ENCODE results near the gene BTNL8. TPM values are rescaled to one million over a fixed set of nuclear protein-coding genes. Genes with fewer than 3 reads are reported as not detected.

Gene BTNL8
- total RNA-seq, 1 donor from 2014 or later = 0.58 TPM

DNA sequence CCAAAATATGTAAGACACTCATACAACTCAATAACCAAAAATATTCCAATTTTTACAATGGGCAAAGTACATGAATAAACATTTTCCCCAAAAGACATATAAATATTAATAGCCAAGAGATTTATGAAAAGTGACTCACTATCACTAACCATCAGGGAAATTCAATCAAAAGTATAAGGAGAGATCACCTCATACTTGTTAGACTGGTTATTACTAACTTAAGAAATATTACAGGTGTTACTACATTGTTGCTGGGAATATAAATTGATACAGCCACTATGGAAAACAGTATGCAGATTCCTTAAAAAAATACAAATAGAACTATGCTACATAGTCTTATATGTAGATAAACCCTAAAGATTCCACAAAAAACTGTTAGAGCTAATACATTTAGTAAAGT is 21.8 kb downstream of the BTNL8 start:
- Histone ChIP-seq H3K9me3 (replicated peaks) (peaks cover 41% of the 10 kb centered on the region), H3K27me3 (ENCODE audit: low read depth) (no peaks in the 10 kb centered on the region), H3K27ac (replicated peaks) (no peak overlapping the region), H3K36me3 (no peaks in the 10 kb centered on the region), H3K4me1 (no peaks in the 10 kb centered on the region), H3K4me3 (no peak overlapping the region)
- no peak for DNase-seq
- TF ChIP-seq, protein P1, sequence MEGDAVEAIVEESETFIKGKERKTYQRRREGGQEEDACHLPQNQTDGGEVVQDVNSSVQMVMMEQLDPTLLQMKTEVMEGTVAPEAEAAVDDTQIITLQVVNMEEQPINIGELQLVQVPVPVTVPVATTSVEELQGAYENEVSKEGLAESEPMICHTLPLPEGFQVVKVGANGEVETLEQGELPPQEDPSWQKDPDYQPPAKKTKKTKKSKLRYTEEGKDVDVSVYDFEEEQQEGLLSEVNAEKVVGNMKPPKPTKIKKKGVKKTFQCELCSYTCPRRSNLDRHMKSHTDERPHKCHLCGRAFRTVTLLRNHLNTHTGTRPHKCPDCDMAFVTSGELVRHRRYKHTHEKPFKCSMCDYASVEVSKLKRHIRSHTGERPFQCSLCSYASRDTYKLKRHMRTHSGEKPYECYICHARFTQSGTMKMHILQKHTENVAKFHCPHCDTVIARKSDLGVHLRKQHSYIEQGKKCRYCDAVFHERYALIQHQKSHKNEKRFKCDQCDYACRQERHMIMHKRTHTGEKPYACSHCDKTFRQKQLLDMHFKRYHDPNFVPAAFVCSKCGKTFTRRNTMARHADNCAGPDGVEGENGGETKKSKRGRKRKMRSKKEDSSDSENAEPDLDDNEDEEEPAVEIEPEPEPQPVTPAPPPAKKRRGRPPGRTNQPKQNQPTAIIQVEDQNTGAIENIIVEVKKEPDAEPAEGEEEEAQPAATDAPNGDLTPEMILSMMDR (IDR thresholded peaks at IDR 0.05; ENCODE audit: borderline replicate concordance) = no peak
- intact Hi-C loops (cut with micrococcal nuclease) = no loop called here

DNA sequence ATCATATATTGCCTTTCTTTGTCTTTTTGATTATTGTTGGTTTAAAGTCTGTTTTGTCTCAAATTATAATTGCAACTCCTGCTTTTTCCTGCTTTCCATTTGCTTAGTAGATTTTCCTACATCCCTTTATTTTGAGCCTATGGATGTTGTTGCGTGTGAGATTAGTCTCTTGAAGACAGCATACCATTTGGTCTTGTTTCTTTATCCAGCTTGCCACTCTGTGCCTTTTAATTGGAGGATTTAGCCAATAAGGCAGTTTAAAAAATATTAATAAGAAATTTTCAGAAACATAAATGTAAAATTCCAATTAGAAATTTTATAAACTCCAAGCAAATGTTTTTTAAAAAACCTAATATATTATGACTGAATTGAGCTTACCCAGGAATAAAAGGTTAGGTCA is 24.0 kb downstream of the BTNL8 start:
- TF ChIP-seq, protein P1 (IDR thresholded peaks at IDR 0.05; ENCODE audit: borderline replicate concordance) = no peak
- no peak for DNase-seq
- intact Hi-C loops (cut with micrococcal nuclease) = no loop called here
- Histone ChIP-seq H3K4me3 (no peak overlapping the region), H3K27ac (replicated peaks) (no peak overlapping the region), H3K9me3 (replicated peaks) (peaks cover 62% of the 10 kb centered on the region), H3K27me3 (ENCODE audit: low read depth) (peaks cover 7% of the 10 kb centered on the region), H3K36me3 (no peaks in the 10 kb centered on the region), H3K4me1 (no peaks in the 10 kb centered on the region)

DNA sequence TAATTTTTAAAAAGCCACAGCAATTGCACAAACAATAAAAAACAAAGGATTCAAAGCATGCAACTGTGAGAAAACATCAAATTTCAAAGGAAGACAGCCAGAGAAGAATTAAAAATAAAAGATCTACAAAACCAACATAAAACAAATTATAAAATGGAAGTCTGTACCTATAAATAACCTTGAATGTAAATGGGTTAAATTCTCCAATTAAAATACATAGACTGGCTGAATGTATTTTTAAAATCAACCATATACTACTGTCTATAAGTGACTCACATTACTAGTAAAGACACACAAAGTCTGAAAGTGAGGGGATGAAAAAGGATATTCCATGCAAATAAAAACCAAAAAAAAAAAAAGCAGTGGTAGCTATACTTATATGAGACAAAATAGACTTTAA is 33.7 kb downstream of the BTNL8 start:
- intact Hi-C loops (cut with micrococcal nuclease) = no loop called here
- H3K4me3 ChIP-seq = no peak overlapping the region
- DNase-seq = no peak
- H3K36me3 ChIP-seq = no peaks in the 10 kb centered on the region
- no peaks in the 10 kb centered on the region for H3K27me3 ChIP-seq (ENCODE audit: low read depth)
- H3K4me1 ChIP-seq = no peaks in the 10 kb centered on the region
- no peak overlapping the region for H3K27ac ChIP-seq (replicated peaks)
- H3K9me3 ChIP-seq (replicated peaks) = peaks cover 77% of the 10 kb centered on the region
- TF ChIP-seq, protein P1 (IDR thresholded peaks at IDR 0.05; ENCODE audit: borderline replicate concordance) = no peak

DNA sequence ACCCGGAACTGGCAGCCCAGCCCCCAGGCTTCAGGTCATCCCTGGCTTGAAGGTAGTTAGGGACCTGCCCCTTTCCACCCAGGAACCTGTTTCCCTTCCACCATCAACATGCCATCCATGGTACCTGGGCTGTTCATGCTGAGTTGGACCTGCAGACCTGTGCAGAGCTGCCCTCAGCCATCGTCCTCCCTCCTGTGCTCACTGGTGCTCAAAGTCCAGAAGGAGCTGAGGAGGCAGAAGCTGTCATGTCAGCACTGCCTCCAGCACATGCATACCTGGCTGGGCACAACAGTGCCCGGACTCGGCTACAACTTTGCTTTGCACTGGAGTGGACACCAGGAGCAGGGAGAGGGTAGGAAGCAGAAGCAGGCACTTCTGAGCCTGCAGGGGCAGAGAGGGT is 36.2 kb downstream of the BTNL8 start:
- intact Hi-C loops (cut with micrococcal nuclease) = no loop called here
- TF ChIP-seq, protein P1 (IDR thresholded peaks at IDR 0.05; ENCODE audit: borderline replicate concordance) = no peak
- Histone ChIP-seq H3K27me3 (ENCODE audit: low read depth) (no peaks in the 10 kb centered on the region), H3K4me3 (no peak overlapping the region), H3K9me3 (replicated peaks) (peaks cover 83% of the 10 kb centered on the region), H3K27ac (replicated peaks) (no peak overlapping the region), H3K4me1 (no peaks in the 10 kb centered on the region), H3K36me3 (no peaks in the 10 kb centered on the region)
- no peak for DNase-seq

DNA sequence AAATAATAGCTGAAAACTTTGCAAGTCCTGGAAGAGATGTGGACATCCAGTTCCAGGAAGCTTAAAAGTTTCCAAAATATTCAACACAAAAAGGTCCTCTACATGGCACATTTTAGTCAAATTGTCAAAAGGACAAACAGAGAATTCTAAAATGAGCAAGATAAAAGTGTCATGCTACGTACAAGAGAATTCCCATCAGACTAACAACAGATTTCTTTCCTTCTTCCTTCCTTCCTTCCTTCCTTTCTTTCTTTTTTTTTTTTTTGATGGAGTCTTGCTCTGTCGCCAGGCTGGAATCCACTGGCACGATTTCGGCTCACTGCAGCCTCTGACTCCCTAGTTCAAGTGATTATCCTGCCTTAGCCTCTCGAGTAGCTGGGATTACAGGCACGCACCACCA is 39.3 kb downstream of the BTNL8 start:
- intact Hi-C loops (cut with micrococcal nuclease) = no loop called here
- no peaks in the 10 kb centered on the region for H3K36me3 ChIP-seq
- H3K9me3 ChIP-seq (replicated peaks) = peaks cover 62% of the 10 kb centered on the region
- no peak for DNase-seq
- H3K4me3 ChIP-seq = no peak overlapping the region
- no peaks in the 10 kb centered on the region for H3K4me1 ChIP-seq
- no peaks in the 10 kb centered on the region for H3K27me3 ChIP-seq (ENCODE audit: low read depth)
- H3K27ac ChIP-seq (replicated peaks) = no peak overlapping the region
- TF ChIP-seq, protein P1 (IDR thresholded peaks at IDR 0.05; ENCODE audit: borderline replicate concordance) = no peak

Data from left ventricle myocardium inferior (tissue), 1 donor.